SHP77 (cell line): ENCODE measurements around the gene FN1.

ENCODE experiments used
- DNase-seq, 2 experiments: peaks; one replicate each; lab custom pipeline; 2025; lab: John Stamatoyannopoulos, UW

FN1 gene

GRCh38 chr2:215441560-215442400, 5.9 kb upstream of the FN1 start:
- no peak for DNase-seq

GRCh38 chr2:215439980-215440512, 4.2 kb upstream of the FN1 start:
- no peak for DNase-seq

- no peak for DNase-seq
Measured at GRCh38 chr2:215439404-215439803, 3.5 kb upstream of the FN1 start.

- DNase-seq: no peak
Measured at GRCh38 chr2:215437614-215438013, 1.7 kb upstream of the FN1 start.

DNA sequence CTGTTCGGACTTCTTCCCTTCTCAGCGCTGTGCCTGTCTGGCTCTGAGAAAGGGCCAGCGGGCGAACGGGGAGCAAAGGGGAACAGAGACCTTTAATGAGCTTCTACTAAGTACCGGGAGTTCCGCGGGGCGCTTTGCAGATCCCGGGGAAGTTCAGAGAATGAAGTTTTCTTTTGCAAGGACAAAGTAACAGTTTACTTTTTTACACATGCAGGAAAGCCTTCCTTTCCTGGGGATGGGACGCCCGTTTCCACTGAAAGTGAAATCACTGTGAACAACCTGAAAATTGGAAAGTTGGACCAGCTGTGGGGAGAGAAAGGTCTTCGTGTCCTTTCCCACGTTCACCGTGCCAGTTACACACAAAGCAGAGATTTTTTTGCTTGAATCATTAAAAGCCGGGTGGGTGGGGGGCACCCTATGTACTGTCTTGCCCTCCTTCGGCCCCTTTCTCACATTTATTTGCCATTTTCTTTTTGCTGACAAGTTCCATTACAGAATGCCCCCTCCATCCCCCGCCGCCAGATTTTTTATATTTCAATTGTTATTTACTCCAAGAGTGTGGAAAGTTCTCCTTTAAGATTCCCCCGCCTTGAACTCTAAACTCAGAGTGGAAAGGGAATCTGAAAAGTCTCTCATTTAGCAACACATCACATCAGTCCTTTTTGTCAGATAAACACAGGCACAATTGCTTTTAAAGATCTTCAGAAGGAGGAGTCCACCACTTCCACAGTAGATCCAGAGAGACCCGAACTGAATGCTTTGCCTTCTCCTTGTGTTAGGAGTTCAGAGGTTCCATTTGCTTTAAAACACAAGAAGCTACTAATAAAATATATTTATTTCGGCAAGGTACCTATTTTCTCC, 1.1 kb upstream of the FN1 start:
- no peak for DNase-seq

- DNase-seq: no peak
Measured at GRCh38 chr2:215435280-215435869, 493 bp downstream of the FN1 start.

DNA sequence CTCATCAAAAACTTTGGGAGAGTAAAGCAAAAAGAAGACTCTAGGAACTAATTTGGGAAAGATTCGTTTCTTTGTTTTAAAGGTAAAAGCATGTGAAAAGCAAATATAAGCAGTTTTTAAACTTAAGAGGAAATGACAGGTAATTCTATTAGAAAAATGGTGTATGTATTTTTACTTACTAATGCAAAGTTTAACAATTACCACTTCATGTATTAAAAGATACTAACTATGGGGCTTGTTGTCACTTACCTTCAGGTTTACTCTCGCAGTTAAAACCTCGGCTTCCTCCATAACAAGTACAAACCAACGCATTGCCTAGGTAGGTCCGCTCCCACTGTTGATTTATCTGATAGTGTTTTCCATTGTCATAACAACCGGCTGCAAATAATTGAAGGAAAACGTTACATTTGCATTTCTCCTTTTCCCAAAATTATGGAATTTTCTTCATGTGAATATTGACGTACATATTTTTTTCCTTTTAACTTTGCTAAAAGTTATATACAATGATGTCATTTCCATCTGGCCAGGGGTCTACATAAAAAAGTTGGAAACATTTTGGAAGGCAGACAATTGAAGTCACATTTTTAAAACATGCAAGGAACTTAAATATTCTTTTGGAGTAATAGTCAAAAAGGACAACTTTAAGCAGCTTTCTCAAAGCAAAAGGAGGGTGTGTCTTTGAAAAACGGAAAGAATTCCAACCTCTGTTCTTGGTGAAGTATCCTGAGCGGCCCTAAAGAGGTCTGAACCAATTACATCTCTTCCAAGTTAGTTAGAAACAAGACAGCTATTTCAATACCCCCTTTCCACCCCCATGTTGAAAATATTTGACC, 1.2 kb downstream of the FN1 start:
- no peak for DNase-seq

GRCh38 chr2:215432759-215433594, 2.9 kb downstream of the FN1 start:
- DNase-seq: no peak

DNA sequence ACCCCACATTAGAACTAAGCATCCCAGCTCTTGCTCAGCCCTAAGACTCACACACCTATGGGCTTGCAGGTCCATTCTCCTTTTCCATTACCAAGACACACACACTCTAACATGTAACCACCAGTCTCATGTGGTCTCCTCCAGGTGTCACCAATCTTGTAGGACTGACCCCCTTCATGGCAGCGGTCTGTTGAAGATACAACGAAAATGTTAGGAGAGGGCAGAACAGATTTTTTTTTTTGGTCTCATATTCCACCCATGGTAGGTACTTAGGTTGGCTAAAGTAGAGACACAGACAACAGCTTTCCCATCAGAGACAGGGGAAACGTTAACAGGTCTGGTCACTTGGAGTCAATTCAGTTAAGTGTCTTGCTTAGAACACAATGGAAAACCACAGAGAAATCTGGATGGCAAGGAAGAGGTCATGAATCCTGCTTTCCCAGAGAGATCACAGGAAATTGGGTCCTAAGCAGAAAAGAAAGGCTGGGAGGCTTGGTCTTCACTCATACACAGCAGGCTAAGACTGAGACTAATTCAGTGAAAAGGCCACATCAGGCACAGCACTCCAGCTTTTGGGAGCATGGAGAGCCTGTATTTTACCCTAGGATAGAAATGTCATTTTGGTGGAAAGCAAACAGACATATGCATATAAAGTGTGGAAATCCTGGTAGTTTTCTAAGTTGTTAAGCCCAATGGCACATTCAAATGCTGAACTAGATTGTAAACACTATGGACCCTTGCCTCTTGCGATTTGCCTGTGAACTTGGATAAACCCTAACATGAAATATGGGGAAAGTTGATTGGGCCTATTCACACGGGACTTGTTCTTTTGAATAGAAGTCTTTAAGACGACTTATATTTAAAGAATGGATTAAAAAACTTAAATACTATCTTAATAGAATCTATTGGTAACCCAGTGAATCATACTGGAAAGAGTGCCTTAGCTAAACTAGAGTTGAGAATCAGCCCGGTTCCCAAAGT, 3.8 kb downstream of the FN1 start:
- no peak for DNase-seq

DNA sequence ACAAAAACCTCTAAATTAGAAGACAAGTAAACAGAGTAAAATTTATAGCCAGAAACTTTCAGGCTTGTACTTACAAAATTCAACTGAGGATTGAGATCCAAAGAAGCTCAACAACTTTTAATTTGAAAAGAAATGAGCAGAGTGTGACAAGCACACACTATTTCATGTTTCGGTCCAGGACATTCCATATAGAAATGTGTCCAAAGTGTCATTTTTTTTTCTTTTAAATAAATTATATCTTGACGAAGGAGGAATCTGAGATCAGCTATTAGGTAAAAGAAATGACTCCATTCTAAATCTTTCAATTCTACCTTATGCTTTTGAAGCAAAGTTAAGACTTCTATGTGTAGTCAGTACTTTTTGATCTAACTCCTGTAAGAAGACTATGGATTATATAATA, 4.6 kb downstream of the FN1 start:
- no peak for DNase-seq

DNA sequence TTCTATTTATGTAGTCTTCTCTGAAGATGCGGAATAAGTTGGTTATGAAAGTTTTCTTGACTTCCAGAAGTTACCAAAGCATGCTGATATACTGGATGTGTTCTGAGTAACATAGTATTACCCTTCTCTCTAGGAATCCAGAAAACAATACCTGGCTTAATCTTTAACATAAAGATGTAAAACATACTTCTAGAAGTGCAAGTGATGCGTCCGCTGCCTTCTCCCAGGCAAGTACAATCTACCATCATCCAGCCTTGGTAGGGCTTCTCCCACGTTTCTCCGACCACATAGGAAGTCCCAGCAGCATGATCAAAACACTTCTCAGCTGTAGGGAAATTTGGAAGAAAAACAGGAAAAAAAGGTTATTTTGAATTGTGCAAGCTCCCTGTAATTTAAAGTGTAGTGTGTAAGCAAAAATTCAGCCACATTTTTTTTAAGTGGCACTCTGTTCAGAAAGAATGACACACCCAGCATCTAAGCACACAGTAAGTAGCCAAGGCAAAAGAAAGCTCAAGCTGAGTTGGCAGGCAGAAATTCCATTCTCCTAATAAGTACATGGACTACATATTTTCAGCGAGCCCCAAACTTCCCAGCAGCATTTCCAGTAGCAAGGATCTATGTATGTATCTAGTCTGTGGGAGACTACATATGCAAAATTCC, 5.2 kb downstream of the FN1 start:
- no peak for DNase-seq

DNA sequence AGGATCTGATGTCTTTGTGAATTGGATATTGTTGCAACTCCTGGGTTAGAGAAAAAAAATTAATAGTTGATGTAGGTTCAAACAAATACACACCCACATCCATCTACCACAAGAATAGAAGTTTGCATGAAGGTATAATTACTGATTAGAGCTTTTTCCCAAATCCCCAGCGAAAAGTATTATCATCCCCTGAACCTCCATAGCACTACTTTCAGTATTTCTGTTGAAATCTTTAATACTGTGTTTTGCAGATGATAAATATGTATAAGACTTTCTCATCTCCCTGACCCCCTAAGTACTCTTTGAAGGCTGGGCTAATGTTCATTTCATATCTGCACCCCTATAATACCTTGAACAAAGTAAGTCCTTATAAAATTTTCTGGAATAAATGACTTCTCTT, 6.4 kb downstream of the FN1 start:
- DNase-seq: no peak

DNA sequence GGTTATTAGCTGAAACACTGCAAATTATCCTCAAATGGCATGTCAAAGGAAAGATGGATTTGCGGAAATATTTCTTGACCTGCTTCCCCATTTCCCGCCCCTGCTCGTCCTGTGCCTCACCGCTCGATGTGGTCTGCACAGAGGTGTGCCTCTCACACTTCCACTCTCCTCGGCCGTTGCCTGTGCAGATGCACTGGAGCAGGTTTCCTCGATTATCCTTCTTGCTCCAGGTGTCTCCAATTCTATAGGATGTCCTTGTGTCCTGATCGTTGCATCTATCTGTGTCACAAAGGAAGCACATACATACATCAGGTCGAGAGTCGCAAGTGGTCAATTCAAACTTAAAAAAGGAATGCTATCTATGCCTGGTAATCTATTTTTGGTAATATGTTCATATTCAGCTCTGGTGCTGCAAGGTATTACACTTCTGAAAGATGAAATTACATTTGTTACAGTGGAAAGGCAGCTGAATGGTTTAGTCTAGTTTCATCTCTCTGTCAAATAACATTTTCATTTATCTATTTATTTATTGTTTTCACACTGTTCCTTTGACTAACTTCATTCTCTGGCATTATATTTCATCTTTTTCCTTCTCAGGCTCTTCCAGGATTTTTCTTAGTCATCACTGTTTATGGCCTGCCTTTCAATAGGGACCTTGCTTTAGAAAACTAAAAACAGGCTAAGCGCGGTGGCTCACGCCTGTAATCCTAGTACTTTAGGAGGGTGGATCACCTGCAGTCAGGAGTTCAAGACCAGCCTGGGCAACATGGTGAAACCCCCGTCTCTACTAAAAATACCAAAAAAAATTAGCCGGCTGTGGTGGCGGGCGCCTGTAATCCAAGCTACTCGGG, 7.6 kb downstream of the FN1 start:
- DNase-seq: no peak

GRCh38 chr2:215427585-215427984, 8.3 kb downstream of the FN1 start:
- no peak for DNase-seq

DNA sequence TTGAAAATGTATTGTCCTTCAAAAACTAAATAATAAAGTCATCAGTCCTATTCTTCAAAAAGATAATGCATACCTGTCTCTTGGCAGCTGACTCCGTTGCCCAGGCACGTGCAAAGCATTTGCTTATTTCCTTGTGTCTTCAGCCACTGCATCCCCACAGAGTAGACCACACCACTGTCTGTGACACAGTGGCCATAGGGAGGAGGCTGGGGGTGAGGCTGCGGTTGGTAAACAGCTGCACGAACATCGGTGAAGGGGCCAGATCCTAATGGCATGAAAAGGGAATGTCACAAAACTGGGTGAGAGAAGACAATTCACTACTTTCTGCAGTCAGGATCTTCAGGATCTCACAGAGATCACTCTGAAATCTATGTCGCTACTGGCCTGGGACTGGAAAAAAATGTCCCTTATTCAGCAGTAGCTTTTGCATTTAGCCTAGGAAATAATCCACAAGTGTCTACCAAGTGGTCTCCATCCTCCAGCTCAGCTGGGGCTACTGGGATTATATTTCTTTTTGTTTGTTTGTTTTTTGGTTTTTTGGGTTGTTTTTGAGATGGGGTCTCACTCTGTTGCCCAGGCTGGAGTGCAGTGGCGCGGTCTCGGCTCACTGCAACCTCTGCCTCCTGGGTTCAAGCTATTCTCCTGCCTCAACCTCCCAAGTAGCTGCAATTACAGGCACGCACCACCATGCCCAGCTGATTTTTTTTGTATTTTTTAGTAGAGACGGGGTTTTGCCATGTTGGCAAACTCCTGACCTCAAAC, 10.7 kb downstream of the FN1 start:
- no peak for DNase-seq

GRCh38 chr2:215423928-215424540, 11.8 kb downstream of the FN1 start:
- DNase-seq: no peak

DNA sequence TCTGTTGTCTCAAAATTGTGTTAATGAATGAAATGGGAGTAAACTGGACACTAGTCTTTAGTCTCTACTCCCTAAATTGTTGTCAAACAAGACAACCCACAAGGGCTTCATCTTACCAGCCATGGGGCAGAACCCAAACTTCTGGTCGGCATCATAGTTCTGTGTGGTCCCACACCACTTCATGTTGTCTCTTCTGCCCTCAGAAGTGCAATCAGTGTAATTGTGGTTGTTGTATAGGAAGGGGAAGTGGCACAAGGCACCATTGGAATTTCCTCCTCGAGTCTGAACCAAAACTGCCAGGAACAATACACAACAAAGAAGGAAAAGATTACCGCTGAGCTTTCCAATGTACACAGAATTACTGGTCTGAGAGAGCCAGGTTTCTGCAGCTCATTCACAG, 12.6 kb downstream of the FN1 start:
- no peak for DNase-seq
